Stimulated activated CD8-positive, alpha-beta memory T cell treated with anti-CD3 and anti-CD28 coated beads, Interleukin-7, amount 100 ng/mL, for 1 hour (primary cell): ENCODE data around the gene SPATA20.

Experiments used
- DNase-seq, 2 donors: peaks; one replicate each; pipeline ENCODE4 v3.0.0-alpha.2; 2020; ENCODE audit warnings: low read depth in 2 of 2

The SPATA20 gene

DNA sequence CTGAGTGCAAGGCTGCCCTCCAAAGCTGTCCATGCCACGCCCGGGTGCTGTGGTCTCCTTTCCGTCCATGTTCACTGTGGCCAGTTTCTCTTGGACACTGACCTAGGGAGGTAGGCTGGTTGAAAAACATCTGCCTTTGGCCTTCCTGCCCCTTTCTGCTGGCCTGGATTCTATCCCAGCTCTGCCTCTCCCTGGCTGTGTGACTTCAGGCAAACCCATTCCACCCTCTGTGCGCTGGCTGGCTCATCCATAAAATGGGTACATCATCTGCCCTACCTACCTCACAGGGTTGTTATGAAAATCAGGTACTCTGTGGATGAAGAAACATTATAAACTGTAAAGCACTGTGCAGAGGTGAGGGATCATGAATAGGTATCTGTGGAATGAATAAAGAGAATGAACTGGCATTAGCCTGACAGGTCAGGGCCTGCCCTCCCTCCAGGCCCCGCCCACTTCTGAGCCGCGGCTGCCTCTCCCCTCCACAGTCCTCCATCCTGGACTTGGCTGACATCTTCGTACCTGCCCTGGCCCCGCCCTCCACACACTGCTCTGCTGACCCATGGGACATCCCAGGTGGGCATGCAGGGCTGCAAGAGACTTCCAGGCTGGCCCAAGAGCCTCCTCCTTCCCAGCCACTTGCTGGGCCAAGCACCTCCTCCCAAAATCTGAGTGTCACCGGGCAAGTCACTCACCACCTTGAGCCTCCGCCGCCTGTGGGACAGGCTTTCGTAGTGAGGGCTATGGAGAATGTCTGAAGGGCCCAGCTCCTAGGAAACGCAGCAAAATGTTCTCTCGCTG is 7.0 kb upstream of the SPATA20 start:
- DNase-seq = no peak

DNA sequence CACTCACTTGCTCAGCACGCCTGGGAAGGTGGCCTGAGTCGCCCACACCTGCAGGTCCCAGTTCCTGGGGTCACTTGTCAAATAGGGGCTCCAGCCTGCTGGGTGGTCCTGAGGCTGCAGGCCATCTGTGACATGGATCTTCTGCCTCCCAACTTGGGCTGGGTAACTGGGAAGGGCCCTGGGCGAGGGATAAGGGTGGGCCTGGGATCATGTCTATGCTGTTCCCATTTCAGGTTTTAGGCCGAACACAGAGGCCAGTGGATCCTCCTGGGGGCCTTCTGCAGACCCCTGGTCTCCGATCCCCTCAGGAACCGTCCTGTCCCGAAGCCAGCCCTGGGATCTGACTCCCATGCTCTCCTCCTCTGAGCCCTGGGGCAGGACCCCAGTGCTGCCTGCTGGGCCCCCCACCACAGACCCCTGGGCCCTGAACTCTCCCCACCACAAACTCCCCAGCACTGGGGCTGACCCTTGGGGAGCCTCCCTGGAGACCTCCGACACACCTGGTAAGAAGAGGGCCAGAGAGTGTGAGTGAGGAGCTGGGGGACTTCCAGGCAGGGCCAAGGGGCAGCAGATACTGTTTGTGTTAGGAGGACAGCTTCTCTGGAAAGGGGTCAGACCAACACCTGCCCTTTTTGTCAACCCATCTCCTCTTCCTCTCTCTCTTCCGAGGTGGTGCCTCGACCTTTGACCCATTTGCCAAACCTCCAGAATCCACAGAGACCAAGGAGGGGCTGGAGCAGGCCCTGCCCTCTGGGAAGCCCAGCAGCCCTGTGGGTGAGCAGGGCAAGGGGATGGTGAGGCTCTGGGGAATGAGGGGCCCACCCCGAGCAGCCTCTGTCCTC is 6.2 kb upstream of the SPATA20 start:
- DNase-seq = no peak

DNA sequence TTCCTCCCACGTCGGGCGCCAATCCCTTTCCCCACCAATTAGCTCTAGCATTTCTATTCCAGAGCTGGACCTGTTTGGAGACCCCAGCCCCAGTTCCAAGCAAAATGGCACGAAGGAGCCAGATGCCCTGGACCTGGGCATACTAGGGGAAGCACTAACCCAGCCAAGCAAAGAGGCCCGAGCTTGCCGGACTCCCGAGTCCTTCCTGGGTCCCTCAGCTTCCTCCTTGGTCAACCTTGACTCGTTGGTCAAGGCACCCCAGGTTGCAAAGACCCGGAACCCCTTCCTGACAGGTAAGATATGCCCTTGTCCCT is 5.6 kb upstream of the SPATA20 start:
- no peak for DNase-seq

DNA sequence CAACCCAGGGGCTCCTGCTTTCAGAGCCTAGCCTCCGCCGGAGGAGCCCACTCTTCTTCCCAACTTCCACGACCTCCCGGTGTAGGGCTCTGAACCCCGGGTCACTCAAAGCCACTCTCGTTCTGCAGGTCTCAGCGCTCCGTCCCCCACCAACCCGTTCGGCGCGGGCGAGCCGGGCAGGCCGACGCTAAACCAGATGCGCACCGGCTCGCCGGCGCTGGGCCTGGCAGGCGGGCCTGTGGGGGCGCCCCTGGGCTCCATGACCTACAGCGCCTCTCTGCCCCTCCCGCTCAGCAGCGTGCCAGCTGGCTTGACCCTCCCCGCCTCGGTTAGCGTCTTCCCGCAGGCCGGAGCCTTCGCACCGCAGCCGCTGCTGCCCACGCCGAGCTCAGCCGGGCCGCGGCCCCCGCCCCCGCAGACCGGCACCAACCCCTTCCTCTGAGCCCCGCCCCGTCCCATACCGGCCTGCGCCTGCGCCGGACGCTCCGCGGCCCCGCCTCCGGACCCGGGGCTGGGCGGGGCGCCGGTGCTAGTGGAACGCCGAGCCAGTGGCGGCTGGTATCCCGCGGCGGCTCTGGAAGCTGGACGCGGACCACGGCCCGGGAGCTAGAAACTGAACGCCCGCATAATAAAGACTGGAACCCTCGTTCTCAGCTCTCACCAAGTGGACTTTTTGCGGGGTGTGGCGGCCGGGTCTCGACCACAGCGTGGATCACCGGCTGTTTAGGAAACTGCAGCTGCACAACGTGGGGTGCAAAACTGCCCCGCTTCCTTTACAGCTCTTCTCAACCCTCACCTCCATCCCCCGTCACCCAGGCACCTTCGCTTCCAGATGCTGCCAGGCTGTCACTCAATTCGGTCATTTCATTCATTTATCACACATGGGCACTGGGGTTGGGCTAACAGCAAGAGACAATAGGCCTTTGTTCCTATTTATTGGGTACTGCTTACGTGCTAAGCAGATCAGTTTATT is 5.0 kb upstream of the SPATA20 start:
- peak; percentile 66 to 77 for DNase-seq

DNA sequence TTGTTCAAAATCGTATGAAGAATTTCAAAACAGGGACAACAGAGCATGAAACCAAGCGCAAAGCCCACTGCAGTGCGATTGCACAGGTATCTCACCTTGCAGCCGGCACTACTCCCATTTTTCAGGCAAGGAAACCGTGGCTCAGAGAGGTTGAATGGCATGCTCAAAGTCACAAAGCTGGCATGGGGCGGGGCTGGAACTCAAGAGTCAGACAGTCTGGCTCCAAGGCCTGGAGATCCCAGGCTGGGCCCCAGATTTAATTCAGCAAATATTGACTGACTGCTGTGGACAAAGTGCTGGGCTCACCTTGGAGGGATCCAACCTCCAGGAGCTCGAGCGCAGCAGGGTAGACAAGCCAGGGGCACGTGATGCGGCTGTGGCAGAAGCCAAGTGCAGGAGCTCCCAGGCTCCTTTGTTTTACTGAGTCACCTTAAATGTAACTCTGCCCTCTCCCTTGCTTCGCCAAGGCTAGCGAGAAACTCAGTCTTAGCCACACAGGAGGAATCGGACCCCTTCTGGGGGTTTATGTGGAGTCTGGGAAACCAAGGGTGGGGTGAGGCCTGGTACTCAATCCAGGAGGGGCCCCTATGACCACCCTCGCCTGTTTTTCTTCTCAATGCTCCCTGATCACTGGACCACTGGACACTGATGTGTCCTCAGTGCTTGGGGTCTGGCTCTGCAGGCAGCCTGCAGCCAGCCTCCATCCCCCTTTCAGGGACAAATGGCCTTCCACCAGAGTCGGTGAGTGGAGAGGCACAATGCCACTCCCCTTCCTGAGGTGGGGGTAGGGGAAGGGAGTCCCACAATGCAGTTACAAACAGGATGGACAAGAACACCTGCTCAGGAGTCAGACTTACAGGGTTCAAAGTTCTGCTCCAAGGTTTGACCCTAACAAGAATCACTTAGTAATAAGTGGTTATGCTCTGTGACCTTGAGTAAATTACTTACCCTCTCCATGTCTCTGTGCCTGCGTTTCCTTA is 3.9 kb upstream of the SPATA20 start:
- DNase-seq = no peak

DNA sequence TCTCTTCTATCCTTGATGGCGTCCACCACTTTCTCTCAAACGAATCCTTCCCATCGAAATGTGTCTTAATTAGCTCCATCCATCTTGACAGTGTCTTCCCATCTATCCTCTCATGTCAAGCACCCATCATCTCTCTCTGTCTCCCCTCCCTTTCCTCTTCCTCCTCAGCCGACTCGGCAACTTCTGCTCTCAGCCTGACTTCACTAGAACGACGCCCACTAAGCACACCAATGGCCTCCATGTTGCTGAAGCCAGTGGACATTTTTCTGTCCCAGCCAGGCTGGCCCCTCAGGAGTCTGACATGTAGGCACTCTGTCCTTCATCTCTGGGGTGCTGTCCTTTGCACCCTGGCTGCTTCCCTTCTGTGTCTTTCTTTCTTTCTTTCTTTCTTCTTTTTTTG is 2.5 kb upstream of the SPATA20 start:
- no peak for DNase-seq

DNA sequence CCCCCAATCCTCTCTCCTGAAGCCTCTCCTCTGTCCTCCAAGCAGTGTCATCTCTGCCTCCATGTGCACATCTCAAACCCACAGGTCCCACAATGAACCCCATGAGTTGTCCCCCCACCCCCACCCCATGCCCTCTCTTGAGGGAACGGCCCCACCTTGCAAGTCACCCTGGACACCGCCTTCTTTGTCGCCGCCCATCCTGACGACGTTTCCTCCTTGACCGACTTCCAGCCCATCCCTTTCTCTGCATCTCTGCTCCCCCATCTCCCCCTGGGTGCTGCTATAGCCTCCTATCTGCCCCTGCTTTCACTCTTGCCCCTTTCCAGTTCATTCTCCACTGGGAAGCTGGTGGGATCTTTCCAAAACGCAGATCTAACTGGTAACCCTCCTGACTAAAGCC is 1.7 kb upstream of the SPATA20 start:
- DNase-seq = no peak

DNA sequence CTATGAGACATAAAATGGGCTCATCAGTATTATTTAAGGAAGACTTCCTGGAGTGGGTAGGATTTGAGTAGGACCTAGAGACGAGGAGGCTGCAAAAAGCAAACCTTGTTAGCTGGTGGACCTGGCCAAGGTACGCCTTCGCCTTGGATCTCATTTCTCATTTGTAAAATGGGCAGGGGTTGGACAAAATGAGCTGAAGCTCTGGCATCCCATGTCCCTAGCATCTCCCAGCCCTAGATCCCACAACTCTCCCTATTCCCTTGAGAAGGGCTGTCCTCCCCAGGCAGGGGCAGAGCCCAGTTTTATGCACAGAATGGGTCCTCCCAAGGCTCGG is 306 bp upstream of the SPATA20 start:
- no peak for DNase-seq

DNA sequence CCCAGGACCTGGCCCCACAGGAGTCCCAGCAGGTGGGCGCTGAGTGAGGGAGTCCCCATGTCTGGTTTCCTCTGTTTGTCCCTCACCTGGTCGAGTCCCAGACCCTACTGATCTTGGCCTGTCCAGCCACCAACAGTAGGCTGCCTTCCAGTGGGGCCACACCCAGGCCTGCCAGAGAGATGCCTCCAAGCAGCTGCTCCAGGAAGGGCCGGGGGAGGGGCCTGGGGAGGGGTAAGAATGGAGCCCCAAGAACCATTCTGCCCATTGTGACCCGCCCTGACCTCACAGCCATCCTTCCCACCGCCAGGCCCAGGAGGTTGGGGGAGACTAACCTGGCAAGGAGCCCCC is 736 bp downstream of the SPATA20 start:
- no peak for DNase-seq

DNA sequence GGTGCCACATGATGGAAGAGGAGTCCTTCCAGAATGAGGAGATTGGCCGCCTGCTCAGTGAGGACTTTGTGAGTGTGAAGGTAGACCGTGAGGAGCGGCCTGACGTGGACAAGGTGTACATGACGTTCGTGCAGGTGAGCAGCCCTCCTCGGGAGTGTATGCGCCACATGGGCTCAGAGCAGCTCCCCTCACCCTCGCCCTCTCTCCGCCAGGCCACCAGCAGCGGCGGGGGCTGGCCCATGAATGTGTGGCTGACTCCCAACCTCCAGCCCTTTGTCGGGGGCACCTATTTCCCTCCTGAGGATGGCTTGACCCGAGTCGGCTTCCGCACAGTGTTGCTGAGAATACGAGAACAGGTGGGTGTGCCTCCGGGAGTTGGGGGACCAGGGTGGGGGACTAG is 1.9 kb downstream of the SPATA20 start:
- no peak for DNase-seq

DNA sequence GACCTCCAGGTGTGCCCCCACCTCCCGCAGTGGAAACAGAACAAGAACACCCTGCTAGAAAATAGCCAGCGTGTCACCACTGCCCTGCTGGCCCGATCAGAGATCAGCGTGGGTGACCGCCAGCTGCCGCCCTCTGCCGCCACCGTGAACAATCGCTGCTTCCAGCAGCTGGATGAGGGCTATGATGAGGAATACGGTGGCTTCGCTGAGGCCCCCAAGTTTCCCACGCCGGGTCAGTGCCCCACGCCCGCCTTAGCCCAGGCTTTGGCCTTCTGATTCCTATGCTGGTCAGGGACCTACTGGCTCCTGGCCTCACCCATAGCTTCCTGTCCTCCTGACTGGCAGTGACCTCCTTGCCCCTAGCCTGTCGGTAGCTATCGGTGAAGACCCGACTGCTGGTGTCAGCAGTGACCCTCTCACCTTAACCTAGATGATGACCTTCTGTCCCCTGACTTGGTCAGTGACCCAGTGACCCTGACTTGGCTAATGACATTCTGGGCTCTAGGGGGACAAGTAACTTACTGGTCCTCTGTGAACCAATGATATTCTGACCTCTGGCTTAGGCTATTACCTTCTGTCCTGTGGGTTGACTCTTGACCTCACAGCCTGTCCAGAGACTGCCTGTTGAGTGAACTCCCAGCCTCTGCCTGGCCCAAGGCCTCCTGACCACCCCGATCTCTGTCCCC is 2.4 kb downstream of the SPATA20 start:
- no peak for DNase-seq

DNA sequence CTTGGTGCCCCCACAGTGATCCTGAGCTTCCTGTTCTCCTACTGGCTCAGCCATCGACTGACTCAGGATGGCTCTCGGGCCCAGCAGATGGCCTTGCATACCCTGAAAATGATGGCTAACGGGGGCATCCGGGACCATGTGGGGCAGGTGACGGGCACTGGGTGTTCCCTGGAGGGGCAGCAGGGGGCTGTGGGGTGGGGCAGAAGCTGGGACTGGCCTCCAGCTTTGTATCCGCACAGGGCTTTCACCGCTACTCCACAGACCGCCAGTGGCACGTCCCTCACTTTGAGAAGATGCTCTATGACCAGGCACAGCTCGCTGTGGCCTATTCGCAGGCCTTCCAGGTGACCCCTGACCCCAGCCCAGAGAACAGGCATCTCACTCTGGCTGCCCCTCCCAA is 3.0 kb downstream of the SPATA20 start:
- no peak for DNase-seq

DNA sequence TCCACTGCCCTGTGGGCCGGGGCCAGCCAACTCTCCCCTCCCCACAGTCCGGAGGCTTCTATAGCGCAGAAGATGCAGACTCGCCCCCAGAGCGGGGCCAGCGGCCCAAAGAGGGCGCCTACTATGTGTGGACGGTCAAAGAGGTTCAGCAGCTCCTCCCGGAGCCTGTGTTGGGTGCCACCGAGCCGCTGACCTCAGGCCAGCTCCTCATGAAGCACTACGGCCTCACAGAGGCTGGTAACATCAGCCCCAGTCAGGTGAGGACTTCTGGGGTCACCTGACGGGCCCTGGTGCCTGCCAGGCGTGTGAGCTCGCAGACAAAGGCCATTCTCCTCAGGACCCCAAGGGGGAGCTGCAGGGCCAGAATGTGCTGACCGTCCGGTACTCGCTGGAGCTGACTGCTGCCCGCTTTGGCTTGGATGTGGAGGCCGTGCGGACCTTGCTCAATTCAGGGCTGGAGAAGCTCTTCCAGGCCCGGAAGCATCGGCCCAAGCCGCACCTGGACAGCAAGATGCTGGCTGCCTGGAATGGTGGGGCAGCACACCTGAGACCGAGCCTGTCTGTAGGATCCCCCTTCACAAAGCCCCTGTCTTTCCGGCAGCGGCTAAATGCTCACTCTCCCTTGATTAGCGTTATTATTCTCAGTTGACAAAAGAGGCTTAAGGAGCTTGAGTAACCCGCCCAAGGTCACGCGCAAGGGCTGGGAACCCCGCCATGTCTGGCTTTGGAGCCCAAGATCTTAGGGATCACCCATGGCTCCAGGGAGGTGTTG is 3.9 kb downstream of the SPATA20 start:
- DNase-seq = no peak

DNA sequence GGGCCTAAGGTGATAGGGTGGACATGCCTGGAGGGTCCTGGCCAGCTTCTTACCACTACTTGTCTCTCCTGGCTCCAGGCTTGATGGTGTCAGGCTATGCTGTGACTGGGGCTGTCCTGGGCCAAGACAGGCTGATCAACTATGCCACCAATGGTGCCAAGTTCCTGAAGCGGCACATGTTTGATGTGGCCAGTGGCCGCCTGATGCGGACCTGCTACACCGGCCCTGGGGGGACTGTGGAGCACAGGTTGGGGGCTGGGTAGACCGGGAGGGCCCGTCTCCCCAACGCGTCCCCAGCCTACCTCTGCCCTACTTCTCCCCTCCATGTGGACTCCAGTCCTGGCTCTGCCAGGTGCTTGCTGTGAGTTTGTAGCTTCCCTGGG is 4.5 kb downstream of the SPATA20 start:
- no peak for DNase-seq

DNA sequence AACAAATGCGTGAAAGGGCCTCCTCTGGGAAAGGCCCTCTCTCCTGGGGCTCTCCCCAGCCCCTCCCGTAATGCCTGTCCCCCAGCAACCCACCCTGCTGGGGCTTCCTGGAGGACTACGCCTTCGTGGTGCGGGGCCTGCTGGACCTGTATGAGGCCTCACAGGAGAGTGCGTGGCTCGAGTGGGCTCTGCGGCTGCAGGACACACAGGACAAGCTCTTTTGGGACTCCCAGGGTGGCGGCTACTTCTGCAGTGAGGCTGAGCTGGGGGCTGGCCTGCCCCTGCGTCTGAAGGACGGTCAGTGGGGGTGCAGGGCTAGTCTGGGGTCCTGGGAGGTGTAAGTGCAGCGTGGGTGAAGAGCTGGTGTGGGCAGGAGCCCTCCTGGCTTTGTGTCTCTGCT is 4.9 kb downstream of the SPATA20 start:
- DNase-seq = no peak

DNA sequence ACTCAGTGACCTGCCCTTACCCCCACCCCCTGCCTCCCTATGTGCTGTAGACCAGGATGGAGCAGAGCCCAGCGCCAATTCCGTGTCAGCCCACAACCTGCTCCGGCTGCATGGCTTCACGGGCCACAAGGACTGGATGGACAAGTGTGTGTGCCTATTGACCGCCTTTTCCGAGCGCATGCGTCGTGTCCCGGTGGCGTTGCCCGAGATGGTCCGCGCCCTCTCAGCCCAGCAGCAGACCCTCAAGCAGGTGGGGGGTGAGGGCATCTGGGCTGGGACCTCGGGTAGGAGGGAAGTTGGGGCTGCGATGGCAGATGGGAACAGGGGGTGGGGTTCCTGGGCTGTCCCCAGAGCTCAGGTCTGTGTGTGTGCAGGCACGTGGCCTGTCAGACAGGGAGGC is 7.2 kb downstream of the SPATA20 start:
- DNase-seq = no peak

DNA sequence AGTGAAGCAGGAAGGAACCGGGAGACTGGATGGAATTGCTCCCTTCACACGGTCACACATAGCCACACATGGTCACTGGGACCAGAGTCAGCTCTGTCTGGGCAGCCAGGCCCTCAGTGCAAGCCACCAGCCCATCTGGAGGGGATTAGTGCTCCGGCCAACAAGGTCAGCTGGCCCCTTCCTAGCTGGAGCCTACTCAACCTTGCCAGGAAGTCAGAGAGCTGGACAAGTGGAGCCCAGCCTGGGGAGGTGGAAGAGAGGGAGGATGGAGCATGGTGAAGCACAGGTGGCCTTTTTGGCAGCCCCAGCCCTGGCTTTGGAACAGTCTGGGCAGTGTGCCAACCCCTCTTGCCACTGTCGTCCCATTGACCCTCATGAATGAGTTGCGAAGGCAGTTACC is 9.8 kb downstream of the SPATA20 start:
- DNase-seq = no peak

DNA sequence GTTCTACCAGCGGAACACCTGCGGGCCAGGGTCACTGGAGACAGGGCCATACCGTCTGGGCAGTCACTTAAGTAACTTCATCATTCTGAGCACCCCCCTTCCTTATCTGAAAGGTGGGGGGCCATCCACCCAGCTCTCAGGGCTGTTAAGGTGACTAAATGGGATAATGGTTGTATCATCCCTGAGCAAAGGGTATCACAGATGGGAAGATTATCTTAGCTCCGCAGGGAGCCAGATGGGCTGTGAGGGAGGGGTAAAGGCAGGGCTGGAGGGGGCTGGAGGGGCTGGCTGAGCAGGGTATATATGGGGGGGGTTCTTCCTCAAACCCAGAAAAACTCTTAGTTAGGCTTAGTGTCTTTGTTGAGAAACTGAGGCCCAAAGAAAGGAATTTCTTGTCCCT is 10.7 kb downstream of the SPATA20 start:
- no peak for DNase-seq

DNA sequence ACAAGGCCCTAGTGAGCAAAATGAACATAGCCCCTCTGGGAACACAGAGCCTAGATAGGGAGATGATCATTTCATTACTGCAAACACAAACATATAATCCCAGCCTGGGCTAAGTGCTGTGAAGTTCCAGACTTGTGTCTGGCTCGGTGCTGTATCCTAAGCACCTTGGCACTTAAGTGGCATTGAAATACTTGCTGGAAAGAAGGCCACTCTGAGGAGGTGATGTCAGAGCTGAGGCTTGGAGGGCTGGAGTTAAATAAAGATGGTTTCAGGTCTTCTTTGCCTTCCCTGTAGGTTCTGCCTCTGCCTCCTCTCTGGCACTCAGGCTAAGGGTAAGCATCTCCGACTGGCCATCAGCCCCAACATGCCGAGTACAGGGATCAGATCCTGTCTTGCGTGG is 11.1 kb downstream of the SPATA20 start:
- DNase-seq = no peak

DNA sequence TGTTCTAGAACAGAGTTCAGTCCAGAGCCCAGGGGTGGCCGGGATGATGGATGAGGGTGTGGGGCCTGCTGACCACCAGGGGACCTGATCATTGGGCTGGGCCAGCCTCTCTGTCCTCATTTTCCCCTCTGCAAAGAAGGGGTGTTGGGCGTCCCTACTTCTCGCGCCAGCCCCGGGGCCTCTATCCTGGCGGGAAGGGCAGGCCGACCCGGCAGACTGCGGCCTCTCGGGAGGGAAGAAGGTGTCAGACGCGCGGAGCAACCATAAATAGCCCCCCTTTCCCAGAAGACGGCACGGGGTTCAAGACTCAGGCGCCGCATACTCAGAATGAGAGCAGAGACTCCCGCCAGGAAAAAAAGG is 11.6 kb downstream of the SPATA20 start:
- no peak for DNase-seq
